KMS-11 (cell line): ENCODE data around the gene GRIK3.

Source experiments
- H2AFZ ChIP-seq: fragments of 200-600 bp; sonication (generic); 2 replicates; pipeline ENCODE4 v1.6.1; 2016; ENCODE audit warnings: antibody characterized with exemption, mixed run types, low read depth
- H3K27ac ChIP-seq: fragments of 200-600 bp; sonication (generic); 2 replicates; pipeline ENCODE4 v1.6.1; 2016; ENCODE audit warnings: mild to moderate bottlenecking, mixed run types
- H3K27me3 ChIP-seq: fragments of 200-600 bp; sonication (generic); 2 replicates; pipeline ENCODE4 v1.6.1; 2017; ENCODE audit warnings: mild to moderate bottlenecking, low read depth, mixed run types, moderate library complexity; ENCODE audit not compliant: insufficient read depth
- H3K36me3 ChIP-seq: fragments of 200-600 bp; sonication (generic); 2 replicates; pipeline ENCODE4 v1.6.1; 2017; ENCODE audit warnings: mild to moderate bottlenecking, mixed run types; ENCODE audit not compliant: insufficient read depth
- H3K4me1 ChIP-seq: fragments of 200-600 bp; sonication (generic); 2 replicates; pipeline ENCODE4 v1.6.1; 2016; ENCODE audit warnings: mild to moderate bottlenecking, low read depth, mixed run types; ENCODE audit not compliant: poor library complexity, severe bottlenecking
- H3K4me2 ChIP-seq: fragments of 200-600 bp; sonication (generic); 2 replicates; pipeline ENCODE4 v1.7.0; 2016; ENCODE audit warnings: mild to moderate bottlenecking, mixed run types
- H3K4me3 ChIP-seq: fragments of 200-600 bp; sonication (generic); IDR thresholded peaks from 2 replicates; pipeline ENCODE4 v1.6.1; 2017; ENCODE audit warnings: low read depth, low read length, mixed read lengths; ENCODE audit not compliant: insufficient read depth
- H3K79me2 ChIP-seq: fragments of 200-600 bp; sonication (generic); 2 replicates; pipeline ENCODE4 v1.6.1; 2016; ENCODE audit warnings: low read depth, mixed run types; ENCODE audit not compliant: insufficient read depth
- H3K9ac ChIP-seq: fragments of 200-600 bp; sonication (generic); 2 replicates; pipeline ENCODE4 v1.6.1; 2016; ENCODE audit warnings: mild to moderate bottlenecking, mixed run types
- H4K20me1 ChIP-seq: fragments of 200-600 bp; sonication (generic); 2 replicates; pipeline ENCODE4 v1.6.1; 2016; ENCODE audit warnings: mild to moderate bottlenecking, mixed run types; ENCODE audit not compliant: insufficient read depth
- TF ChIP-seq, protein P1 (sequence below): fragments of 200-600 bp; sonication (generic); conservative IDR thresholded peaks from 2 replicates; pipeline ENCODE4 v1.6.1; 2017; ENCODE audit warnings: low read depth, mild to moderate bottlenecking, antibody characterized with exemption, low read length, moderate library complexity, mixed read lengths

GRIK3 gene

DNA sequence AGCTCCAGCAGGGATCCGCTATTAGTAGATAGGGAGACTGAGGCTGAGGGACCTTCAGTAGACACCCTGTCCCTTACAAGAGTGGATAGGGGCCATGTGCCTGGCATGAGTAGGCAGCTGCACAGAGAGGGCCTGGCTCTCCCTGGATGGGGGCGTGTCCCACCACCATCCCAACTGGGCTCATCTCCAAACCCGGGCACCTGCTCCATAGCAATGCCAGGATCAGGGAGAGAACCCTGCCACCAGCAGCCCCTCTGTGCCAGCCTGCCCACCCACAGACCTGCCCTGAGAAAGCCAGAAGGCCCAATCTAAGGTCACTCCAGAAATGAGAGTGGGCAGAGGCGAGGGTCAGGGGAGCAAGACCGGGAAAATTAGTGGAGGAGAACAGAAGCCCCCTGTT is 121.3 kb downstream of the GRIK3 start:
- no peaks in the 10 kb centered on the region for H4K20me1 ChIP-seq
- H3K79me2 ChIP-seq: no peaks in the 10 kb centered on the region
- H3K9ac ChIP-seq: no peak overlapping the region
- peaks cover 19% of the 10 kb centered on the region; the same call in 1 of the 2 replicates for H3K27me3 ChIP-seq
- TF ChIP-seq, protein P1, sequence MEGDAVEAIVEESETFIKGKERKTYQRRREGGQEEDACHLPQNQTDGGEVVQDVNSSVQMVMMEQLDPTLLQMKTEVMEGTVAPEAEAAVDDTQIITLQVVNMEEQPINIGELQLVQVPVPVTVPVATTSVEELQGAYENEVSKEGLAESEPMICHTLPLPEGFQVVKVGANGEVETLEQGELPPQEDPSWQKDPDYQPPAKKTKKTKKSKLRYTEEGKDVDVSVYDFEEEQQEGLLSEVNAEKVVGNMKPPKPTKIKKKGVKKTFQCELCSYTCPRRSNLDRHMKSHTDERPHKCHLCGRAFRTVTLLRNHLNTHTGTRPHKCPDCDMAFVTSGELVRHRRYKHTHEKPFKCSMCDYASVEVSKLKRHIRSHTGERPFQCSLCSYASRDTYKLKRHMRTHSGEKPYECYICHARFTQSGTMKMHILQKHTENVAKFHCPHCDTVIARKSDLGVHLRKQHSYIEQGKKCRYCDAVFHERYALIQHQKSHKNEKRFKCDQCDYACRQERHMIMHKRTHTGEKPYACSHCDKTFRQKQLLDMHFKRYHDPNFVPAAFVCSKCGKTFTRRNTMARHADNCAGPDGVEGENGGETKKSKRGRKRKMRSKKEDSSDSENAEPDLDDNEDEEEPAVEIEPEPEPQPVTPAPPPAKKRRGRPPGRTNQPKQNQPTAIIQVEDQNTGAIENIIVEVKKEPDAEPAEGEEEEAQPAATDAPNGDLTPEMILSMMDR: no peak
- no peaks in the 10 kb centered on the region for H3K4me1 ChIP-seq
- no peak overlapping the region for H3K4me2 ChIP-seq
- no peaks in the 10 kb centered on the region for H3K36me3 ChIP-seq
- no peak overlapping the region for H3K27ac ChIP-seq
- no peak overlapping the region for H2AFZ ChIP-seq
- H3K4me3 ChIP-seq: no peak overlapping the region

GRCh38 chr1:36912365-36912865 is 121.9 kb downstream of the GRIK3 start:
- no peaks in the 10 kb centered on the region for H3K79me2 ChIP-seq
- H2AFZ ChIP-seq: no peak overlapping the region
- no peak overlapping the region for H3K4me3 ChIP-seq
- no peaks in the 10 kb centered on the region for H4K20me1 ChIP-seq
- no peak overlapping the region for H3K4me2 ChIP-seq
- H3K27me3 ChIP-seq: peaks cover 19% of the 10 kb centered on the region; the same call in 1 of the 2 replicates
- no peaks in the 10 kb centered on the region for H3K36me3 ChIP-seq
- H3K4me1 ChIP-seq: no peaks in the 10 kb centered on the region
- H3K27ac ChIP-seq: no peak overlapping the region
- TF ChIP-seq, protein P1: no peak
- H3K9ac ChIP-seq: no peak overlapping the region

GRCh38 chr1:36911561-36912364 is 122.6 kb downstream of the GRIK3 start:
- TF ChIP-seq, protein P1: no peak

DNA sequence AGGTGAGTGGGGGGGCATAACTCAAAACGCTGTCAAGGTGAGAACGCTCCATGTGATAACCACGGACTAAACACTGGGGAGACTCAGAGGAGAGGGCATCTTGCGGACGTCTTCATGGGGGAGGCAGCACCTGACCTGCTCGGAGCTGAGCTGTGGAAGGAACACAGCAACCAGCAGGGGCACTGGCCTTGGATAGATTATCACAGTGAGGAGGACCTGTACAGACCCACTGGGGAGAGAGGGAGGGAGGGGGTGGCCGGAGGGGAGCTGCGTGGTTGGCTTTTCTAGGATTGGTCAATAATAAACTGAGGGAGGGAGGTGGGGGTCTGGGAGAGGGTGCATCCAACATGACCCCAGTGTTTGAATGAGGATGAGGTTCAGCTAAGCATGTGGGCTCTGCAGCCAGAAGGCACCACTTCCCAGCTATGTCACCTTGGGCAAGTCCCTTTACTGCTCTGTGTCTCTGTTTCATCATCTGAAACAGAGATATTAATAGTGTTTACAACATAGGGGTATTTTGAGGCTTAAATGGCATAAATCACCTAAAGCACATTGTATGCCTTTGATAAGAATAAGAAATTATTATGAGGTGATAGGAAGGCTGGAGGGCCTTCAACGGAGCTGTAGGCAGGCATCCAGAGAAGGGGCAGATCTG is 123.3 kb downstream of the GRIK3 start:
- H2AFZ ChIP-seq: no peak overlapping the region
- H3K4me2 ChIP-seq: no peak overlapping the region
- H3K27ac ChIP-seq: no peak overlapping the region
- H4K20me1 ChIP-seq: no peaks in the 10 kb centered on the region
- no peaks in the 10 kb centered on the region for H3K36me3 ChIP-seq
- H3K9ac ChIP-seq: no peak overlapping the region
- H3K4me1 ChIP-seq: no peaks in the 10 kb centered on the region
- H3K27me3 ChIP-seq: peaks cover 22% of the 10 kb centered on the region; the same call in 1 of the 2 replicates
- no peaks in the 10 kb centered on the region for H3K79me2 ChIP-seq
- TF ChIP-seq, protein P1: no peak
- no peak overlapping the region for H3K4me3 ChIP-seq

More at GRCh38 chr1:36911561-36912364, 122.6 kb downstream of the GRIK3 start:
- H3K27me3 ChIP-seq: peaks cover 22% of the 10 kb centered on the region; the same call in 1 of the 2 replicates
- H3K36me3 ChIP-seq: no peaks in the 10 kb centered on the region
- H3K9ac ChIP-seq: no peak overlapping the region
- H3K4me3 ChIP-seq: no peak overlapping the region
- no peak overlapping the region for H3K4me2 ChIP-seq
- no peaks in the 10 kb centered on the region for H3K4me1 ChIP-seq
- H4K20me1 ChIP-seq: no peaks in the 10 kb centered on the region
- H3K27ac ChIP-seq: no peak overlapping the region
- H2AFZ ChIP-seq: no peak overlapping the region
- H3K79me2 ChIP-seq: no peaks in the 10 kb centered on the region
